ENCODE measurements around the gene ZNF22. TPM values are rescaled to one million over a fixed set of nuclear protein-coding genes. Genes with fewer than 3 reads are reported as not detected.

Gene ZNF22
- total RNA-seq, 2 donors from 2014 or later, result 19.3 to 20.5 TPM

DNA sequence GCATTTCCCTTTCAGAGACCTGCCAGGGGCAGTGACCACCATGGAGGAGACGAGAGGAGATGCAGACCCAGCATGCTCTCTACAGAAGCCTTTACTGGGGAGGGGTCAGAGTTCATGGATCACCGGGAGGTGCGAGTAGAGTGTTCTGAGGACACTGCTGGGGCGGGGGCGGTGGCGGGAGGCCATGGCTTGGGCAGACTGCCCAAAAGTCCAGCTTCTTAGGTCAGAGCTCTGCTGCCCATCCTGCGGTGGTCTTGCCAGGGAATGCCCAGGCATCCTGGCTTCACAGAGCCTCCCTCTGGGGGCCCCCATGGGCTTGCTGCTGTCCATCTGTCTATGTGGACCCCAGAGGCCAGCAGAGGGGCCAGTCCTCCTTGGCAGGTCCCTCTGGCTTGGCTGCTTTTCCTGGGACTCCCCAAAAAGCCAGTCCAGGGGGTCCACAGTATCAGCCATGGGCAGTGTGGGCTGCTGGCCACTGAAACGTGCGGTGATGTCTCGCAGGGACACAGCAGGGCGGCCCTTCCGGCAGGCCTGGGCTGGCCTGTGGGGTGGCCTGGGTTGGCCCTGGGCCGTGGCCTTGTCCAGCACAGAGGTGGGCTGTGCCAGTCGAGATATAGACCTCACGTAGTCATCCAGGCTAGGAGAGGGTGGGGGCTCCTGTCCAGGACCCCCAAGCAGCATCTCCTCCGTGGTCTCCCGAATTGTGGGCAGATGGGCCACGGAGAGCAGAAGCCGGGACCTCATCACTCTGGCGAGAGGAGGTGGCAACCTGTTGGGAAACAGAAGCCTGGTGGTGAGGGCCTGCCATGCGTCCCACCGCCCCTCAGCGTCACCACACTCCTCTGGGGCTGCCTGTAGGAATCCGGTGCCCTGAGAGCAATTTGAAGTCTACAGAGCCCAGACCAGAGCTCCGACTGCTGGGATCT lies 23.2 kb upstream of the ZNF22 start:
- DNase-seq (ENCODE audit: low spot score), result no peak
- TF ChIP-seq, protein P1, sequence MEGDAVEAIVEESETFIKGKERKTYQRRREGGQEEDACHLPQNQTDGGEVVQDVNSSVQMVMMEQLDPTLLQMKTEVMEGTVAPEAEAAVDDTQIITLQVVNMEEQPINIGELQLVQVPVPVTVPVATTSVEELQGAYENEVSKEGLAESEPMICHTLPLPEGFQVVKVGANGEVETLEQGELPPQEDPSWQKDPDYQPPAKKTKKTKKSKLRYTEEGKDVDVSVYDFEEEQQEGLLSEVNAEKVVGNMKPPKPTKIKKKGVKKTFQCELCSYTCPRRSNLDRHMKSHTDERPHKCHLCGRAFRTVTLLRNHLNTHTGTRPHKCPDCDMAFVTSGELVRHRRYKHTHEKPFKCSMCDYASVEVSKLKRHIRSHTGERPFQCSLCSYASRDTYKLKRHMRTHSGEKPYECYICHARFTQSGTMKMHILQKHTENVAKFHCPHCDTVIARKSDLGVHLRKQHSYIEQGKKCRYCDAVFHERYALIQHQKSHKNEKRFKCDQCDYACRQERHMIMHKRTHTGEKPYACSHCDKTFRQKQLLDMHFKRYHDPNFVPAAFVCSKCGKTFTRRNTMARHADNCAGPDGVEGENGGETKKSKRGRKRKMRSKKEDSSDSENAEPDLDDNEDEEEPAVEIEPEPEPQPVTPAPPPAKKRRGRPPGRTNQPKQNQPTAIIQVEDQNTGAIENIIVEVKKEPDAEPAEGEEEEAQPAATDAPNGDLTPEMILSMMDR (IDR thresholded peaks at IDR 0.05), result no peak
- H3K27ac ChIP-seq, result peak overlapping the region; percentile 91 to 96
- no peaks in the 10 kb centered on the region for H3K9me3 ChIP-seq
- H3K27me3 ChIP-seq, result no peaks in the 10 kb centered on the region
- peaks cover 0 to 100% of the 10 kb centered on the region in 2 donors for H3K4me1 ChIP-seq
- H3K36me3 ChIP-seq, result peaks cover 28% of the 10 kb centered on the region
- H3K4me3 ChIP-seq, result peak overlapping the region; percentile 60 to 65

DNA sequence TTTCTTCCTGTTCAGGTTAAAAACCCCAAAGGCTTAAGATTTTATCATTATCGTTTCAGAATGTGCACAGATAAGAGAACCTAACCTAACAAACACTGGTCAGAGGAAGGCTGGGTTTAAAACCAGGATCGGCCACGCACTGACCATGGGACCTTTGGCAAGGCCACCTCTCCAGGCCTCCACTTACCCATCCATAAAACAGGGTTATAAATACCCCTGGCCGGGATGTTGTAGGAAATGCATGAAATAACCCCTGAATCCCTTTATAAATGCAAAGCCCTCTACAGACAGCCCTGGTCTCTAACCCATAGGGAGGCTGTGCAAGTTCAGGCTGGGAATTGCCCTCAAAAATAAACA lies 22.5 kb upstream of the ZNF22 start:
- TF ChIP-seq, protein P1 (IDR thresholded peaks at IDR 0.05), result no peak
- Histone ChIP-seq H3K4me3 (peak overlapping the region; percentile 60 to 65), H3K27ac (peak overlapping the region; percentile 91 to 96), H3K9me3 (no peaks in the 10 kb centered on the region), H3K36me3 (peaks cover 35% of the 10 kb centered on the region), H3K4me1 (peaks cover 0 to 100% of the 10 kb centered on the region in 2 donors), H3K27me3 (no peaks in the 10 kb centered on the region)
- DNase-seq (ENCODE audit: low spot score), result no peak

DNA sequence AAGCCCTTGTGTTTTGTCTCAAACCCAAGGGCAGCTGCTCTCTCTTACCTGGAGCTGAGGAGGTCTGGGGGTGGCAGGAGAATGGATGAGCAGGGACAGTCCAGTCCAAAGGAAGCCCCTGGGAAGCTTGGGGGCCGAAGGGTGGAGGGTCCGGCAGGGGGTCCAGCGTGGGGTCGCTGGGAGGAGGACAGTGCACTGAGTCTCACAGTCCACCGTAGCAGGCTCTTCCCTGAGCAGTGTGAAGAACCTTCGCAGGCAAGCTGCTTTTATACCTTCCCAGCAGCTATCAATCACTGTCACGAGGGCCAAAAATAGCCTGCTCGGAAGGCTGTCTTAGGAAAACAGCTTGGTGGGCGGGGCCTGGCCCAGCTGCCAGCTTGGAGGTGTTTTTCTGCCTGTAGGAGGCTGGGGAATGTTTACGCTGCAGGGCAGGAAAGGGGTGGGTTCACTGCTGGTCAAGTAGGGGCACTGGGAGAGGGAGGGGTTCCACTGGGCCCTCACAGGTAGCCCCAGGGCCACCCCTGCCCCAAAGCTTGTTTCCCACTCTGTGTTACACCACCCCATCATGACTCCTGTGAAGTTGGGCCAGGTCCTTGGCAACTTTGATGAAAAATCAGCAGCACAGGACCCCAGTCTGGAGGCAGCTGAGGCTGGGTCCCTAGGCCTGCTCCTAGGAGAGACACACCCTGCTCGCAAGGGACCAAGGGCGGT lies 22.0 kb upstream of the ZNF22 start, which contains the start of gene DEPP1:
Gene DEPP1, minus strand, starts transcription at position 240 of the 711 bp plus-strand sequence. CDS start 779 bp downstream, outside the sequence.
- Histone ChIP-seq H3K4me3 (peak within 1 kb of the TSS; percentile 60 to 65), H3K4me1 (peaks cover 0 to 100% of the 10 kb centered on the region in 2 donors), H3K9me3 (no peaks in the 10 kb centered on the region), H3K27me3 (no peaks in the 10 kb centered on the region), H3K36me3 (peaks cover 40% of the 10 kb centered on the region), H3K27ac (peak within 1 kb of the TSS; percentile 91 to 96)
- DNase-seq (ENCODE audit: low spot score), result peak; percentile 96
- TF ChIP-seq, protein P1 (IDR thresholded peaks at IDR 0.05), result peak in 1 of 2 donors; percentile 22

DNA sequence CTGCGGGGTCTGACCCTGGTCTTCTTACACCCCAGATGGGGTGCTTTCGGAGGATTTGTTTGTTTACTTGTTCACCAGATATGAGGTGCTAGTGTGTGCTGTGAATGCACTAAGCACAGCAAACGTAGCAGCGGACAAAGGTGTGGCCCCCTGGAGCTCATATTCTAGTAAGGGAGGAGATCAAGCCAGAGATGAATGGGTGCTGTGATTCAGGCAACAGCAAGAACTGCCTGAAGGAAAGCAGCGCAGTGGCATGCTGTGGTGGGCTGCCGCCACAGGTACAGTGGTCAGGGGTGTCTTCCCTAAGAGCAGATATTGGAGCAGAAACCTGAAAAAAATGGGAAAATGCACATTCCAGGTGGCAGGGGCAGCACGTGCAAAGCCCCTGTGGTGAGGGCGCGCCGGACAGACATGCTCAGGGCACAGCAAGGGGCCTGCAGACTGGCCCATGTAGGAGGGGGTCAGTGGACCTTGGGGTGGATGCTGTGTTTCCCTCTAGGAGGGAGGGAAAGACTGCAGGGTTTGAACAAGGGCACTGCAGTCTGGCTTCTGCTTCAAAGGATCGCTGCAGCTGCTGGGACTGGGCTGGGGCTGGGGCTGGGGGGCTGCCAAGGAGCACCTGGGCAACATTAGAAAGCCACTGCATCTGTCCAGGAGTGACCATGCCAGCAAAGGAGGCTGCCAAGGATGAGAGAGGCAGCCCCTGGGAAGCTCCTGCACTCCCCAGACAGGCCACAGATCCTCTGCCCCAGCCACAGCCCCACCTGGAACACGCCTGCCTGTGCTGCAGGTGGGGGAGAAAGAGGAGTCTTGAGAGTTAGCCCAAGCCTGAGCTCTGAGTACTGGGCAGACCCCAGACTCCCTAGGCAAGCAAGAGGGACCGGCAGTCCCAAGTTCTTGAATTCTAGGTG lies 21.2 kb upstream of the ZNF22 start:
- no peak for DNase-seq (ENCODE audit: low spot score)
- peaks cover 0 to 100% of the 10 kb centered on the region in 2 donors for H3K4me1 ChIP-seq
- H3K36me3 ChIP-seq, result peaks cover 48% of the 10 kb centered on the region

More for the DNA sequence above, 21.2 kb upstream of the ZNF22 start:
- no peaks in the 10 kb centered on the region for H3K27me3 ChIP-seq
- no peak overlapping the region for H3K4me3 ChIP-seq
- no peaks in the 10 kb centered on the region for H3K9me3 ChIP-seq
- TF ChIP-seq, protein P1 (IDR thresholded peaks at IDR 0.05), result no peak
- H3K27ac ChIP-seq, result peak overlapping the region; percentile 91 to 96
